GM23248 (cell line): ENCODE results near the gene ADAD2. TPM values are rescaled to one million over a fixed set of nuclear protein-coding genes. Genes with fewer than 3 reads are reported as not detected.

Source experiments
- DNase-seq: peaks from one replicate; pipeline ENCODE4 v3.0.0-alpha.2; 2015
- H2AFZ ChIP-seq: fragments of 200-600 bp; sonication (generic); 2 replicates; pipeline ENCODE4 v1.6.1; 2016; ENCODE audit warnings: antibody characterized with exemption
- H3F3A ChIP-seq: fragments of 200-600 bp; sonication (generic); 2 replicates; pipeline ENCODE4 v1.6.1; 2016; ENCODE audit warnings: mild to moderate bottlenecking, antibody characterized with exemption, mixed run types; ENCODE audit not compliant: insufficient read depth
- H3K27ac ChIP-seq: fragments of 200-600 bp; sonication (generic); 2 replicates; pipeline ENCODE4 v1.5.1; 2016; ENCODE audit warnings: mild to moderate bottlenecking
- H3K27me3 ChIP-seq: fragments of 200-600 bp; sonication (generic); replicated peaks from 2 replicates; pipeline ENCODE4 v1.6.1; 2016; ENCODE audit warnings: mild to moderate bottlenecking; ENCODE audit not compliant: insufficient read depth
- H3K36me3 ChIP-seq: fragments of 200-600 bp; sonication (generic); 2 replicates; pipeline ENCODE4 v1.6.1; 2016; ENCODE audit warnings: low read depth, mild to moderate bottlenecking
- H3K4me1 ChIP-seq: fragments of 200-600 bp; sonication (generic); 2 replicates; pipeline ENCODE4 v1.6.1; 2016; ENCODE audit warnings: mild to moderate bottlenecking; ENCODE audit not compliant: insufficient read depth
- H3K4me2 ChIP-seq: fragments of 200-600 bp; sonication (generic); one replicate; pipeline ENCODE4 v1.6.1; 2016; ENCODE audit warnings: mild to moderate bottlenecking; ENCODE audit not compliant: unreplicated experiment
- H3K4me3 ChIP-seq: fragments of 200-600 bp; sonication (generic); 2 replicates; pipeline ENCODE4 v1.5.1; 2016; ENCODE audit warnings: mild to moderate bottlenecking
- H3K79me2 ChIP-seq: fragments of 200-600 bp; sonication (generic); 2 replicates; pipeline ENCODE4 v1.6.1; 2016; ENCODE audit warnings: mild to moderate bottlenecking; ENCODE audit not compliant: insufficient read depth
- H3K9ac ChIP-seq: fragments of 200-600 bp; sonication (generic); 2 replicates; pipeline ENCODE4 v1.6.1; 2016; ENCODE audit warnings: mild to moderate bottlenecking
- H3K9me2 ChIP-seq: fragments of 200-600 bp; sonication (generic); 2 replicates; pipeline ENCODE4 v1.6.1; 2016; ENCODE audit warnings: mixed run types, mild to moderate bottlenecking, moderate library complexity; ENCODE audit not compliant: insufficient read depth
- H3K9me3 ChIP-seq: fragments of 200-600 bp; sonication (generic); one replicate; pipeline ENCODE4 v1.6.1; 2017; ENCODE audit warnings: low read depth
- H4K20me1 ChIP-seq: fragments of 200-600 bp; sonication (generic); 2 replicates; pipeline ENCODE4 v1.6.0; 2016; ENCODE audit not compliant: insufficient read depth
- EZH2 ChIP-seq: fragments of 200-600 bp; sonication (generic); IDR thresholded peaks from 2 replicates; pipeline ENCODE4 v1.6.1; 2018; ENCODE audit warnings: antibody characterized with exemption, mild to moderate bottlenecking; ENCODE audit not compliant: insufficient read depth, poor library complexity, severe bottlenecking
- EZH2phosphoT487 ChIP-seq: fragments of 200-600 bp; sonication (generic); IDR thresholded peaks from 2 replicates; pipeline ENCODE4 v1.6.1; 2018; ENCODE audit warnings: antibody characterized with exemption, moderate library complexity, mild to moderate bottlenecking, low read depth; ENCODE audit not compliant: insufficient read depth
- WGBS, 2 experiments: methylation state at CpG; one replicate each; pipeline ENCODE4 v1.1.6; 2015 to 2017; ENCODE audit warnings: low lambda C conversion rate in 2 of 2, low coverage in 1 of 2; ENCODE audit errors: missing lambda C conversion rate in 2 of 2; 5-methylcytosine and 5-hydroxymethylcytosine counted together
- in situ Hi-C: fragments of 300-500 bp; cut with MboI; formaldehyde crosslinking; loops from 2 replicates; pipeline ENCODE4 v1.15.0; 2020
- polyA plus RNA-seq: library from polyadenylated mRNA; unstranded; fragments of >200 nt; fragmentation: Nextera tagmentation; extraction: Ambion mirVana; gene quantifications from 2 replicates; pipeline ENCODE4 v1.2.1, GENCODE V29; 2016
- total RNA-seq: library from RNA; depleted of rRNA; stranded (reverse); fragments of >200 nt; shearing (Covaris generic); gene quantifications from 2 replicates; pipeline ENCODE4 v1.2.3, GENCODE V29; 2014

ADAD2 gene
- total and polyA plus RNA-seq, 2 experiments from 2014 or later: not detected

DNA sequence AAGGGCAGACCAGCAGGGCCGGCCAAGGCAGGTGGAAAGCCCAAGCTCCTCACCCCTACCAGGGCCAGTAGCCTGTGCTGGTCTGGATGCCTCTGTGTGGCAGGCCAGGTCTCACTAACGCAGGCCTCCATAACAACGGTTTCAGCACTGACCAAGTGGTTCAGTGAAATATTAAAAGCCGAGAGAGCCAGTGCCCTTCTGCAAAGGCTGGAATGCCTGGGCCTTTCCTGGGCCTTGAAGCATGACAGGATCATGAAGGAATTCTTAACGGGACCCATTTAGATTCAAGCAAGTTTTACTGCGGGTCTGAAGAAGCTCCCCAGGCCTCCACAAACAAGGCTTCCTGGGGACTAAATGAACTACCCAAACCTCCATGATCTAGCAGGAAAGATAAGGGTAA, 16.3 kb downstream of the ADAD2 start:
- Histone ChIP-seq H4K20me1 (no peaks in the 10 kb centered on the region), H3K9me3 (no peaks in the 10 kb centered on the region), H3K36me3 (no peaks in the 10 kb centered on the region), H3K27me3 (peaks cover 4% of the 10 kb centered on the region), H3K4me3 (no peak overlapping the region), H3K9me2 (no peaks in the 10 kb centered on the region), H3K4me2 (no peak overlapping the region), H3K79me2 (no peaks in the 10 kb centered on the region), H3K27ac (no peak overlapping the region), H2AFZ (no peak overlapping the region), H3K9ac (no peak overlapping the region), H3F3A (no peaks in the 10 kb centered on the region), H3K4me1 (no peaks in the 10 kb centered on the region)
- 53 to 54% methylated on average over 6 of the region's 6 CpGs for WGBS, 2 experiments
- TF ChIP-seq EZH2: no peak
- no peak for TF ChIP-seq EZH2phosphoT487
- no peak for DNase-seq
- in situ Hi-C loops: no loop called here

DNA sequence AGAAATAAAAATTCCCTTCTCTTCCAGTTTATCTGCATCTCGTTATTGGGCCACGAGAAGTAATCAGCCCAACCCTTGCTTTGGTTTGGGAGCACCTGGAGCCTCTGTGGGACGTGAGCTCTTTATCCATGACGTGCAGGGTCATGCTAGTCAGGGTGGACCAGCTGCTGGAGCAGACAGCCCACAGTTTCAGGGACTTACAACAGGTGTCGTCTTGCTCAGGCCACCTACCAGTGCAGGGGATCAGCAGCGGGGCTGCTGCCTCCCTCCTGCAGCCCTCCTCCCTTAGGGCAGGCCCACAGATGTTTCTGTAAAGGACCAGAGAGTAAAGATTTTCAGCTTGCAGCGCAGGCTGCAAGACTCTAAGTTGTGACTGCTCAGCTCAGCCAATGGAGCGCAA, 16.9 kb downstream of the ADAD2 start:
- no peak overlapping the region for H3K4me2 ChIP-seq
- H3K27me3 ChIP-seq: peaks cover 4% of the 10 kb centered on the region
- H3K79me2 ChIP-seq: no peaks in the 10 kb centered on the region
- H3F3A ChIP-seq: no peaks in the 10 kb centered on the region
- H3K9ac ChIP-seq: no peak overlapping the region
- no peak for DNase-seq
- TF ChIP-seq EZH2phosphoT487 (no peak), EZH2 (no peak)
- H3K27ac ChIP-seq: no peak overlapping the region
- no peaks in the 10 kb centered on the region for H3K4me1 ChIP-seq
- 35 to 40% methylated on average over 8 of the region's 8 CpGs for WGBS, 2 experiments
- no peaks in the 10 kb centered on the region for H3K36me3 ChIP-seq
- no peaks in the 10 kb centered on the region for H3K9me2 ChIP-seq
- H3K9me3 ChIP-seq: no peaks in the 10 kb centered on the region
- H3K4me3 ChIP-seq: no peak overlapping the region
- H2AFZ ChIP-seq: no peak overlapping the region
- no peaks in the 10 kb centered on the region for H4K20me1 ChIP-seq
- in situ Hi-C loops: no loop called here

DNA sequence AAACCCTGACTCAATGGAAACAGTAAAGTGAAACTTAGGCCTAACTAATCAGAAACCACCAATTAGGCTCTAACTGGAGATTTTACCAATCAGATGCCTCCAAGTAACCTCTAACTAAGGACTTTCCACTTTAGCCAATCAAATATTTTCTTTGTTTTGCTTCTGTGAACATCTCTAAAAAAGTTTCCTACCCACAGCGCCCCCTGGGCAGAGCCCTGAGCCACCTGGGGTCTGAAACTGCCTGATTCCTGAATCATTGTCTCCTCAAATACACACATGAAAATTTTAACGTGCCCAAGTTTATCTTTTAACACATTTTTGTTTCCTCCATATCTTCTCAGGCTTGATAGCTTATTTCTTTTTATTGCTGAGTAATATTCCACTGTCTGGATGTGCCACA, 19.0 kb downstream of the ADAD2 start:
- Histone ChIP-seq H3K9me3 (no peaks in the 10 kb centered on the region), H4K20me1 (no peaks in the 10 kb centered on the region), H2AFZ (no peak overlapping the region), H3K36me3 (no peaks in the 10 kb centered on the region), H3K4me3 (no peak overlapping the region), H3K4me2 (no peak overlapping the region), H3K27me3 (peaks cover 4% of the 10 kb centered on the region), H3F3A (no peaks in the 10 kb centered on the region), H3K4me1 (no peaks in the 10 kb centered on the region), H3K9ac (no peak overlapping the region), H3K27ac (no peak overlapping the region), H3K9me2 (no peaks in the 10 kb centered on the region), H3K79me2 (no peaks in the 10 kb centered on the region)
- in situ Hi-C loops: no loop called here
- no peak for TF ChIP-seq EZH2
- no peak for TF ChIP-seq EZH2phosphoT487
- 51 to 67% methylated on average over 2 of the region's 2 CpGs for WGBS, 2 experiments
- no peak for DNase-seq

DNA sequence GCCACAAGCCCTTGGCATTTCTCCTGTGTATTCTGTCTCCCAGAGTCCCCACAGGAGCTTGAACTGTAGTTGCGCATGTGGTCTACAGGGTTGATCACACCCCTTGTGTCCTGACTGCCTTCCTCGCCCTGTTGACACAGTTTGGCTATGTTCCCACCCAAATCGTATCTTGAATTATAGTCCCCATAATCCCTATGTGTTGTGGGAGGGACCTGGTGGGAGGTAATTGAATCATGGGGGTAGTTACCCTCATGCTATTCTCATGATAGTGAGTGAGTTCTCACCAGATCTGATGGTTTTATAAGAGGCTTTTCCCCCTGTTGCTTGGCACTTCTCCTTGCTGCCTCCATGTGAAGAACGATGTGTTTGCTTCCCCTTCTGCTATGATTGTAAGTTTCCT, 21.2 kb downstream of the ADAD2 start:
- Histone ChIP-seq H3F3A (no peaks in the 10 kb centered on the region), H4K20me1 (no peaks in the 10 kb centered on the region), H3K9me3 (no peaks in the 10 kb centered on the region), H3K27me3 (peaks cover 4% of the 10 kb centered on the region), H3K4me2 (no peak overlapping the region), H2AFZ (no peak overlapping the region), H3K79me2 (no peaks in the 10 kb centered on the region), H3K9me2 (no peaks in the 10 kb centered on the region), H3K9ac (no peak overlapping the region), H3K4me1 (no peaks in the 10 kb centered on the region), H3K36me3 (no peaks in the 10 kb centered on the region), H3K4me3 (no peak overlapping the region), H3K27ac (no peak overlapping the region)
- in situ Hi-C loops: no loop called here
- 34 to 37% methylated on average over 4 of the region's 4 CpGs for WGBS, 2 experiments
- TF ChIP-seq EZH2 (no peak), EZH2phosphoT487 (no peak)
- DNase-seq: no peak

DNA sequence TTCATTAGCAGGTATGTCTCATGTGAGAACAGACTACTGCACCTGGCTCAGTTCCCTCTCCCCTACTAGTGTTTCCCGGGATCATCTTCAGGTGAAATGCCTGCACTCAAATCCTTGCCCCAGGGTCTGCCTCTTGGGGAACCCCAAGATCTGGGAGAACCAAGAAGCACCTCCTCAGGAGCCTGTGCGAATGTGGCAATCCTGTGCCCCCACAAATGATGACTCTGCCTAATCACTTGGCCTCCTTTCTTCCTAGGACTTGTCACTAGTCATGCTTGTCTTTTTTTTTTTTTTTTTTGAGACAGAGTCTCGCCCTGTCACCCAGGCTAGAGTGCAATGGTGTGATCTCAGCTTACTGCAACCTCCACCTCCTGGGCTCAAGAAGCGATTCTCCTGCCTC, 21.7 kb downstream of the ADAD2 start:
- 58 to 63% methylated on average over 4 of the region's 4 CpGs for WGBS, 2 experiments
- Histone ChIP-seq H3K4me2 (no peak overlapping the region), H3K36me3 (no peaks in the 10 kb centered on the region), H3K4me1 (no peaks in the 10 kb centered on the region), H3K79me2 (no peaks in the 10 kb centered on the region), H3K9ac (no peak overlapping the region), H3F3A (no peaks in the 10 kb centered on the region), H3K9me2 (no peaks in the 10 kb centered on the region), H3K27ac (no peak overlapping the region), H3K9me3 (no peaks in the 10 kb centered on the region), H2AFZ (no peak overlapping the region), H3K27me3 (peaks cover 4% of the 10 kb centered on the region), H3K4me3 (no peak overlapping the region), H4K20me1 (no peaks in the 10 kb centered on the region)
- in situ Hi-C loops: no loop called here
- DNase-seq: no peak
- TF ChIP-seq EZH2: no peak
- no peak for TF ChIP-seq EZH2phosphoT487
